ENCODE data around the gene NOL12. TPM values are rescaled to one million over a fixed set of nuclear protein-coding genes. Genes with fewer than 3 reads are reported as not detected.
A peak's percentile ranks its signal among the peaks of the same experiment; 100 is the strongest.

Gene NOL12
- total RNA-seq, 1 experiment from 2014 or later, result 44.3 TPM

DNA sequence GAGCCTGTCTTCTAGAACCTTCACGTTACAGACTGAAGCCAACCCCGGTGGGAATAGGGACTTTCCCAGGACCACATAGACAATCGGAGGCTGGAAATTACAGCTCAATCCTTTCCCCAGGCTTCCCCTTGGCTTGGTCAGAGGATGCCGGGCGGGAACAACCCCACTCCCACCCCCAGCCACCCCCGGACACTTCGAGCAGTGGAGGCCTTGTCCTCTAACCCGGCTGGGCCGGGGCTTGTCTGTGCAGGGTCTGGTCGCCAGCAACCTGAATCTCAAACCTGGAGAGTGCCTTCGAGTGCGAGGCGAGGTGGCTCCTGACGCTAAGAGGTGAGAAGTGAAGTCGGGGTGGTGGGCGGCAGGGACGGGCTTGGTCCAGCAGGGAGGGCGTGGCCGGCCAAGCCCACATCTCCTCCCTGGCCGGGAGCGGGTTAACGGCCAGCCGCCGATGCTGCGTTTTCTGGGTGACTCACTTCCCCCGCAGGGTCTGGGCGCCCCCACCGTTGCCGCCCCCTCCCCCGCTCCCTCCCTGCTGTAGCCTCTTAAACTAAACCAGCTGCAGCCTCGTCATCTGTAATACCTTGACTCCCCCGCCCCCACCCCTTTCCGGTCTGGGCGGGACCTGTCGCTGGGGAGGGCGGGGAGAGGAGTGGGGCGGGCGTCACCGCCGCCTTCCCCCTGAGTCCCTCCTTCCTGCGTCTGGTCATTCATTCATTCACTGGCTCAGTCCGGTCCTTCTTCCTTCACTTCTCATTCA, 9.2 kb upstream of the NOL12 start:
- peak; percentile 88 to 93 for DNase-seq
- intact Hi-C loops (cut with micrococcal nuclease; ENCODE audit: unreplicated experiment), result loop anchor here (1.0 to 10.0 kb wide), 2 partner anchors 76 to 132 kb away; no protein-coding TSS in a partner anchor
- TSS peak; percentile 91 for BruUV-seq (replicated peaks)

GRCh38 chr22:37677493-37677974, 8.6 kb upstream of the NOL12 start:
- H3K4me2 ChIP-seq, result peak overlapping the region; percentile 88
- no peak overlapping the region for H2AFZ ChIP-seq
- BruUV-seq (replicated peaks), result no TSS peak
- DNase-seq, result no peak
- peaks cover 56% of the 10 kb centered on the region for H3K4me1 ChIP-seq (replicated peaks; ENCODE audit: insufficient read depth)
- intact Hi-C loops (cut with micrococcal nuclease; ENCODE audit: unreplicated experiment), result loop anchor here (1.0 to 10.0 kb wide), 2 partner anchors 76 to 133 kb away; no protein-coding TSS in a partner anchor
- no peaks in the 10 kb centered on the region for H3K27me3 ChIP-seq (ENCODE audit: insufficient read depth, low read depth)
- no peaks in the 10 kb centered on the region for H3K9me3 ChIP-seq (ENCODE audit: insufficient read depth, low read depth)
- CTCF ChIA-PET, result interaction anchor here (0.6 kb wide), 2 partner anchors 132 to 210 kb away, joined by 6 to 7 read pairs; no protein-coding TSS in a partner anchor
- no peaks in the 10 kb centered on the region for H3K79me2 ChIP-seq (ENCODE audit: low read depth)
- no peak overlapping the region for H3K27ac ChIP-seq
- POLR2A ChIA-PET (ENCODE audit: unreplicated experiment), result interaction anchor here (0.6 kb wide), 2 partner anchors 107 to 393 kb away, joined by 6 to 8 read pairs; no protein-coding TSS in a partner anchor
- no peaks in the 10 kb centered on the region for H3K9me2 ChIP-seq (ENCODE audit: insufficient read depth)
- H3K4me3 ChIP-seq, result peak overlapping the region; percentile 56
- peaks cover 47% of the 10 kb centered on the region for H3F3A ChIP-seq (ENCODE audit: insufficient read depth, low read depth)
- H4K20me1 ChIP-seq (ENCODE audit: insufficient read depth), result no peaks in the 10 kb centered on the region
- H3K36me3 ChIP-seq (ENCODE audit: low read depth), result no peaks in the 10 kb centered on the region
- TF ChIP-seq EZH2 (IDR thresholded peaks at IDR 0.05; ENCODE audit: low read depth), result no peak
- TF ChIP-seq, protein P1, sequence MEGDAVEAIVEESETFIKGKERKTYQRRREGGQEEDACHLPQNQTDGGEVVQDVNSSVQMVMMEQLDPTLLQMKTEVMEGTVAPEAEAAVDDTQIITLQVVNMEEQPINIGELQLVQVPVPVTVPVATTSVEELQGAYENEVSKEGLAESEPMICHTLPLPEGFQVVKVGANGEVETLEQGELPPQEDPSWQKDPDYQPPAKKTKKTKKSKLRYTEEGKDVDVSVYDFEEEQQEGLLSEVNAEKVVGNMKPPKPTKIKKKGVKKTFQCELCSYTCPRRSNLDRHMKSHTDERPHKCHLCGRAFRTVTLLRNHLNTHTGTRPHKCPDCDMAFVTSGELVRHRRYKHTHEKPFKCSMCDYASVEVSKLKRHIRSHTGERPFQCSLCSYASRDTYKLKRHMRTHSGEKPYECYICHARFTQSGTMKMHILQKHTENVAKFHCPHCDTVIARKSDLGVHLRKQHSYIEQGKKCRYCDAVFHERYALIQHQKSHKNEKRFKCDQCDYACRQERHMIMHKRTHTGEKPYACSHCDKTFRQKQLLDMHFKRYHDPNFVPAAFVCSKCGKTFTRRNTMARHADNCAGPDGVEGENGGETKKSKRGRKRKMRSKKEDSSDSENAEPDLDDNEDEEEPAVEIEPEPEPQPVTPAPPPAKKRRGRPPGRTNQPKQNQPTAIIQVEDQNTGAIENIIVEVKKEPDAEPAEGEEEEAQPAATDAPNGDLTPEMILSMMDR (conservative IDR thresholded peaks at IDR 0.05), result no peak

More for the DNA sequence above, 9.2 kb upstream of the NOL12 start:
- ChIA-PET POLR2A (ENCODE audit: unreplicated experiment) (interaction anchor here (0.6 to 1.0 kb wide), 3 partner anchors 9 to 393 kb away, joined by 6 to 24 read pairs (median 8); partner anchors contain the start of gene NOL12), CTCF (interaction anchor here (0.6 kb wide), 3 partner anchors 132 to 476 kb away, joined by 3 to 7 read pairs (median 6); no protein-coding TSS in a partner anchor)
- Histone ChIP-seq H3K4me1 (replicated peaks; ENCODE audit: insufficient read depth) (peaks cover 56% of the 10 kb centered on the region), H3K9me2 (ENCODE audit: insufficient read depth) (no peaks in the 10 kb centered on the region), H3K27me3 (ENCODE audit: insufficient read depth, low read depth) (no peaks in the 10 kb centered on the region), H3K9me3 (ENCODE audit: insufficient read depth, low read depth) (no peaks in the 10 kb centered on the region), H3K36me3 (ENCODE audit: low read depth) (no peaks in the 10 kb centered on the region), H4K20me1 (ENCODE audit: insufficient read depth) (no peaks in the 10 kb centered on the region), H3K27ac (peak overlapping the region; percentile 69), H2AFZ (peak overlapping the region; percentile 49; the same call in 1 of the 2 replicates), H3K79me2 (ENCODE audit: low read depth) (no peaks in the 10 kb centered on the region), H3K4me2 (peak overlapping the region; percentile 88), H3K4me3 (peak overlapping the region; percentile 56), H3F3A (ENCODE audit: insufficient read depth, low read depth) (peaks cover 47% of the 10 kb centered on the region)
- no peak for TF ChIP-seq EZH2 (IDR thresholded peaks at IDR 0.05; ENCODE audit: low read depth)
- TF ChIP-seq, protein P1 (conservative IDR thresholded peaks at IDR 0.05), result no peak

GRCh38 chr22:37678372-37678771, 7.8 kb upstream of the NOL12 start:
- H3K27me3 ChIP-seq (ENCODE audit: insufficient read depth, low read depth), result no peaks in the 10 kb centered on the region
- ChIA-PET CTCF (no interaction called here), POLR2A (ENCODE audit: unreplicated experiment) (no interaction called here)
- TF ChIP-seq, protein P1 (conservative IDR thresholded peaks at IDR 0.05), result no peak
- TF ChIP-seq EZH2 (IDR thresholded peaks at IDR 0.05; ENCODE audit: low read depth), result no peak
- H3K9me2 ChIP-seq (ENCODE audit: insufficient read depth), result no peaks in the 10 kb centered on the region
- H3K9me3 ChIP-seq (ENCODE audit: insufficient read depth, low read depth), result no peaks in the 10 kb centered on the region
- no peak overlapping the region for H2AFZ ChIP-seq
- no peak overlapping the region for H3K4me3 ChIP-seq
- no peak for DNase-seq
- H4K20me1 ChIP-seq (ENCODE audit: insufficient read depth), result no peaks in the 10 kb centered on the region
- peaks cover 47% of the 10 kb centered on the region for H3F3A ChIP-seq (ENCODE audit: insufficient read depth, low read depth)
- intact Hi-C loops (cut with micrococcal nuclease; ENCODE audit: unreplicated experiment), result loop anchor here (10.0 kb wide), 1 partner anchor 134 kb away; no protein-coding TSS in a partner anchor
- H3K27ac ChIP-seq, result no peak overlapping the region
- H3K79me2 ChIP-seq (ENCODE audit: low read depth), result no peaks in the 10 kb centered on the region
- no peak overlapping the region for H3K4me2 ChIP-seq
- H3K4me1 ChIP-seq (replicated peaks; ENCODE audit: insufficient read depth), result peaks cover 56% of the 10 kb centered on the region
- no TSS peak for BruUV-seq (replicated peaks)
- no peaks in the 10 kb centered on the region for H3K36me3 ChIP-seq (ENCODE audit: low read depth)
